HG03045 (cell line): ENCODE data around the gene CD82.

Source experiments
- ATAC-seq: cut with Tn5 transposase; IDR thresholded peaks from one replicate; pipeline ENCODE4 v1.9.1; 2021; ENCODE audit warnings: mild to moderate bottlenecking, moderate library complexity; ENCODE audit not compliant: unreplicated experiment

The CD82 gene, protein sequence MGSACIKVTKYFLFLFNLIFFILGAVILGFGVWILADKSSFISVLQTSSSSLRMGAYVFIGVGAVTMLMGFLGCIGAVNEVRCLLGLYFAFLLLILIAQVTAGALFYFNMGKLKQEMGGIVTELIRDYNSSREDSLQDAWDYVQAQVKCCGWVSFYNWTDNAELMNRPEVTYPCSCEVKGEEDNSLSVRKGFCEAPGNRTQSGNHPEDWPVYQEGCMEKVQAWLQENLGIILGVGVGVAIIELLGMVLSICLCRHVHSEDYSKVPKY

DNA sequence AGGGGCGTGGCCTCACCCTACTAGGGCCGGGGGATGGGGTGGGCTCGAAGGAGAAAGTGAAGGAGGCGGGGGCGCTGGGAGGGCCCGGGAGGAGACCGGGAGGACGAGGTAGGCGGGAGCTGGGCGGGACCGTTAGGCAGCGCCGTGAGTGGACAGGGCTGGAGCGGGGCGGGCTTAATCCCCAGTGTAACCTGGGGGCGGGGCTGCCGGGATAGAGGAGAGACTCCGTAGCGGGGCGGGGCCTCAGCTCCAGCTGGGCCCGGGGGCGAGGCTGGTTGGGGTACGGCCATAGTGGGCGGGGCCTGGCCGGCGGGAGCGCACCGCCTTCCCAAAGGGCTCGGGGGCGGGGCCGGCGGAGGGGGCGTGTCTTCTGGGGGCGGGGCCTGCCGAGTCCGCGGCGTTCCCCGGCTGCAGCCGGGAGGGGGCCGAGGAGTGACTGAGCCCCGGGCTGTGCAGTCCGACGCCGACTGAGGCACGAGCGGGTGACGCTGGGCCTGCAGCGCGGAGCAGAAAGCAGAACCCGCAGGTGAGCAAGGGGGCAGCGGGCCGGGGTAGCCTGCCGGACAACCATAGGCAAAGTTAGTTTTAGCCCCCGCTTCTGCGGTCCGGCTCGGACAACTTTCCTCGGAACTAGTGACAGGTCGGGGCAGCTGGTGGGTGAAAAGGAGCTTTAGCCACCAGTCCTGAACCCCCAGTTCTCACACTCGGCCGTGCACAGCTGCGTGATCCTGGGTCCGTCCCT is at the start of gene CD82:
Gene CD82 (plus strand): TSS at position 453 of the 742 bp plus-strand sequence. CDS start 29,000 bp downstream, outside the sequence.
- ATAC-seq = peak; percentile 81

DNA sequence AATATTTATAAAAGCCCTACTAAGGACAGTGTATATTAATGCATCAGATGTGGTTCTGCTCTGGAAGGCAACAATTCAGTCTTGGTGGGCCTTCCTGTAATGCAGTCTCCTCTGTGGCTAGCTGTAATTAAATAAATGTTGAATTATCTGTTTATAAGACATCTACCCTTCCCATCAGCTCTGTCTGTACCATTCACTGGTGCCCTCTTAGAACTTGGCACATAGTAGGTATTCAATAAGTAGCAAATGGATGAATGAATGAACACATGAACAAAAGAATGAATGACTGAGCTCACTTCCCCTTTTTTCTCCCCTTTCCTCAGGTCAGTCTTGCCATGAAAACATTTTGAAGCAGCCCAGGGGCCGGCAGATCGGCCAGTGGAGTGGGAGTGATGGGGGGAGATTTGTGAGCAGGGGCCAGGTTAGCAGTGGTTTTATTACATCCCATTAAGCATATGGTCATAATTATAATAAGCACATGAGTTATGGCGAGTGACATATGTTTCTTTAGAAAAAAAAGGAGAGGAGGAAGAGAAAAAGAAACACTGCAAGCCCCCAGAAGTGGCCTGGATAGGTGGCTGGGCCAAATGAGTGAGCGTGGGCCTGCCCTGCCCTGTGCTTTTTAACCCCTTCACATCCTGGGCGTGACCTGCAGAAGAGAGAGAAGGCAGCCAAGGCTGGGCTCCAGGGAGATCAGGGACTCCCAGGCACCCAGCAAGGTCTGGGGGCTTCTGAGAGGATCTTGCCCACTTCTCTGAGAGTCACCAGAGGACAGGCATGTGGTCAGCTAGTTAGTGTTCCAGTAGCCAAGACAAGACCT is 48.6 kb upstream of the CD82 start:
- ATAC-seq = no peak

DNA sequence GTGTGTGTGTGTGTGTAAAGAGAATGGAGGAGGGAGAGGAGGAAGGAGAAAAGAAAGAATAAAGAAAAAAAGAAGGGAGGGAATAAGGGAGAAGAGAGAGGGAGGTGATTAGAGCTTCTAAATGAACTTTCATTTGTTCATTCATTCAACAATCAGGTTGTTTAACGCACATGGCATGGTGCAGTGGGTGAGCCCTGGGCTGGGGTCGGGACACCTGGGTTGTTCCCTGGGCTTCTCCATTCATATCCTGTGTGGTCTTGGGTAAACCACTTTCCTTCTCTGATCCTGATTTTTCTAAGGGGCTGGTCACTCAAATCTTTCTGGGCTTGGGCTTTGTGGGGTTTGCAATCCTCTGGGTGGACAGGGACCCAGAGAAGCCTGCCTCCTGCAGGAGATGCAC is 47.9 kb upstream of the CD82 start:
- no peak for ATAC-seq

DNA sequence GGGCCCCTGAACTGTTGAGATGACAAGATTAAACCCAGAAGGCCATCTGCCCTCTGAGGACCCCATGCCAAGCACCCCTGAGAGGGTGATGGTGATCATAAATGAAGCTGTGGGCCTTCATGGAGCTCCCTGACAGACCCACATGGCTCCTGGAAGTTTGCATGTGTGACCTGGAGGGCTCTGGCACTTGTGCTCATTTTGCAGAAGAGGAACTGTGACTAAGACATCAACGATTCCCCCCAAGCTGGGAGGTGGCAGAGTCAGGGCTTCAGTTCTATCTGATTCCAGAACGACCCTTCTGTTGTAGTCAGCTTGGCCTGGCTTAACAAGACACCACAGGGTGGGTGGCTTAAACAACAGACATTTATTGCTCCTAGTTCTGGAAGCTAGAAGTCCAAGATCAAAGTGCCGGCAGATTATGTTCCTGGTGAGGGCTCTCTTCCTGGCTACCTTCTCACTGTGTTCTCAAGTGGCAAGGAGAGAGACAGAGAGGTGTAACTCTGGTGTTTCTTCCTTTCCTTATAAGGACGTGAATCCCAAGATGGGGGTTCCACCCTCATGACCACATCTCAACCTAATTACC is 46.4 kb upstream of the CD82 start:
- ATAC-seq = no peak

DNA sequence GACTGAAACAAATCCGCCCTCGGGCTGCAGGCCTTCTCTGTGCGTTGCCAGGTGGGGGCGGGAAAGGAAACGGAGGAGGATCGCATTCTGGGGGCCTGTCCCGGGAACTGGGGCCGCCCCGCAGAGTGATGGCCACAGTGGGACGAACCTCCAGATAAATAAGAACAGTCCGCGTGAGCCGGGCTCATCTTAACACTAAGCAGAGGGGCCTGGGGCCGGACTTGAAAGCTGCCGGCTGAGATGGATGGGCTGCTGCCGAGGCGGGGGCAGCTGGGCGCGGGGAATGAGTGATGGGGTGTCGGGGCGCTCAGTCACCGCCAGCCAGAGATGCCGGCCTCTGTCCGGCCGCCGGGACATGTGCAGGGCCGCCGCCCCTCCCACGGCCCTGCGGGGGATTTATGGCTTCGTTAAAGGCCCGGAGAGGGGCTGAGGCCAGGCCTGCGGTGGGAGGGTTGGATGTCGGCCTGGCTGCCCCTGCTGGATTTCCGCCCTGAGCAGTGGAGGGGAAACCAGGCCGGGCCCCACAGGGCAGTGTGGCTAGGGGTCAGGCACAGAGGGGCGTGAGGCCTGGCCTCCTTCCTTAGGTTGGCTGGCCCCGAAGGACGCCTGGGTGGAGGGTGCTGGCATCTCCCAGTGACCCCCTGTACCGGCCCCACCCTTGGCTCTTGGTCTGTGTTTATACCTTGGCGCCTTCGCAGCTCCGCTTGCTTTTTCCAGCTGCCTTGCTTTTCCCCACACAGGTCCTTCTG is 45.3 kb upstream of the CD82 start:
- no peak for ATAC-seq

DNA sequence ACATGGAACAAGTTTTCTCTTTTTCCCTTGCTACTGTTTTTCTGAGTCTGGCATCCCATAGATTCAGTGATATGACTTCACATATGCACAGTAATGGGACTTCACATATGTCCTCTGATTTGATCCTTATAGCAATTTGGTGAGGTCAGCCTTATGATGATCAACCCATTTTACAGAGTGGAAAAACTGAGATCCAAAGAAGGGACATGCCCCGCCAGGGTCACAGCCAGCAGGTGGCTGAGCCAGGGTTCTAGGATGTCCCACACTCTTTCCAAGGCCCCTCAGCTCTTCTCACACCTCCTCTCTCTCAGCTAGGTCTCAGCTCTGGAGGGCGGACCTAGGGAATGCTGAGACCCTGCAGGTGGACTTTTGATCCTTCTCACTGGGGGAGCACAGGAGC is 44.3 kb upstream of the CD82 start:
- no peak for ATAC-seq

DNA sequence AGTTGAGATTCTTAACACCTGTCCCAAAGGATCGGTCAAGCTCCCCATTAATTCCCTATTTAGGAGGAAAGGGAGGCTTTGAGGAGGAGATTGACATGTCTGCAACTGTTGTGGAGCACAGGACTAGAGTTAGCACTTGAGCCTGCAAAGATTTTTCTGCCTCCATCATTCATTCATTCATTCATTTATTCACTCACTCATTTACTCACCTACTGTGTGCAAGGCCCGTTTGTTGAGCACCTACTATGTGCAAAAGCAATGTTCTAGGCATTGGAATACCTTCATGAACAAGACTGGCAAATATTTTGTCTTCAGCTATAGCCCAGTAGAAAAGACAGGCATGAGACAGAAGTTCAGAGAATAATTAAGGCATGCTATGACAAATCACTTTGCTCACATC is 43.2 kb upstream of the CD82 start:
- ATAC-seq = no peak

DNA sequence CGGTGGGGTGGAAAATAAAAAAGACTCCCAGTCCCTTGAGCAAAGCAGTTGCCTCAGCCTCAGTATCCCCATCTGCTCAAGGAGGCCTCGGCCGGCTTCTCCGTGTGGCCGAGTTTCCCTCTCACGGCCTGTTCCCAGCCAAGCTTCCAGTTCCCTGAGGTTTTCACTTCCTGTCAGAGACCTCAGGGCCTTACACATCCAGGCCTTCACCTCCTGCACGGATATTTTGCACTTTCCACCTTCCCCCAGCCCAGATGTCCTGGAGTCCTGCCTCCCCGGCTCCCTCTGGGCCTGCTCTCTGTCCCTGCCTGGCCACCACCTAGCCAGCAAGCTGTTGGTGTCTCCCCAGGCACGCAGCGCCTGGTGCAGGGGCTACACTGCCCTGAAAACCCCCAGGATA is 41.1 kb upstream of the CD82 start:
- no peak for ATAC-seq

DNA sequence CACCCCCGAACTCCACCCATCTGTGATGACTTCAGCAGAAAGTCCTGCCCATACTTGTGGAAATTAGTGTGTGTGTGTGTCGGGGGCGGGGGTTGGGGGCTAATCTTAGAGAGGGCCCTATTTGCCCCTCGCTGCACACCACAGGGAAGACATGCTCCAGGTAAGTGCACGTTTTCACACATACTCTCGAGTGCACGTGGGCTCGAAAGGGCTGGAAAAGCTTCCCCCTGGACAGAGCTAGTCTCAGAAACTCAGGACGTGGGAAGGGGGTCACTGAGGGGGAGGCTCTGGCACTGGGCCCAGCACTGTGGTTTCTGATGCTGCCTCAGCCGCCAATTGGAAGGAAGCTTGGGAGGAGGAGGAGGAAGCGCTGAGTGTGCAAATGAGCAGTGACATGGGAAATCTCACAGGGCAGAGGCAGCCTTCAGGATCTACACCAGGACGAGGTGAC is 40.7 kb upstream of the CD82 start:
- no peak for ATAC-seq

DNA sequence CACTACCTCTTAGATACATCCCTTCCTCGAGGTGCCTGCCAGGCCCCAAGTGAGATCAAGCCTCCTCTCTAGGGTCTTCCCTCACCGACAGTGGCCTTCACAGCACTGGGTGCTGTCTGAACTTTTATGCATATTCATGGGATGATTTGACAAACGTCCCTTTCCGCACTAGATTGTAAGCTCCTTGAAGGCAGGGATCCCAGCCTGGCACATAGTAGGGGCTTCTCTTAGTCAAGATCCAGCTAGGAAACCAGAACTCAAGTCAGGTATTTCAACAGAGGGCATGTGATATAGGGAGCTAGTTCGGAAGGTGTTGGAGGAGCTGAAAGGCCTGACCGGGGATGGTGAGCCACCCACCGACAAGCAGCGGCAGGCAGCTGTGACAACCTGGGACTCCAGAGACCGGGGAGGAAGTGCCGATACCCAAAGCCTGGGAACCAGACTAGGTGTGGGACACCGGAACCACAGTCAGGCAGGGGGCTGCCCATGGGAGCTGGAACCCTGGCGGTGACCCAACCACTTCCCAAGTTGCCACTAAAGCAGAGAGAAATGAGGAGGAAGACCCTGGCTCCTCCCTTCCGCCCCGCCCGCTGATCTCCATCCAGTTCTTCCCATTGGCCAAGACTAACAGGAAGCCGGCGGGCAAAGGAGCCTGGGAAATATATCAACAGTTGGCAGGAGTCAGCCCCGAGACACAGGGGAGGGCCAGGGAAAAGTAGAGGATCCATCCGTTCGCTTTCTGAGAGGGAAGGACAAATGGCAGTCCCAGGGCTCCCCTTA is 39.8 kb upstream of the CD82 start:
- ATAC-seq = no peak

DNA sequence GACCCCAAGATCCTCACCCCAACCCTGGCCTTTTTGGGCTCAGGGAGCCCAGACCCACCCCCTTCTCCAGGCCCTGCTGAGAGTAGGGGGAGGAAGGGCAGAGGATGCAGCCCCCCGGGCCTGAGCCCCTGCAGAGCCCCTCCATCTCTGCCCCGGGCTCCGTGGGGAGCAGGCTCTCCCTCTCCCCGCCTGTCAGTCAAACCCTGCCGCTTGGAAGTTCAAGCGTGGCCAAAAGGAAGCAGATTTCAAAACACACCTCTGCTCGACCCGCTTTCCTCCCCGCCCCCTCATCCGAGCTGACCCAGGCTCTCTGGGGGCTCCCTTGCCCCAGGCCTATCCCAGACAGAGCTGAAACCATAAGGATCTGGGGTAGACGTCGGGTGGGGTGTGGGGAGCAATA is 39.0 kb upstream of the CD82 start:
- no peak for ATAC-seq

DNA sequence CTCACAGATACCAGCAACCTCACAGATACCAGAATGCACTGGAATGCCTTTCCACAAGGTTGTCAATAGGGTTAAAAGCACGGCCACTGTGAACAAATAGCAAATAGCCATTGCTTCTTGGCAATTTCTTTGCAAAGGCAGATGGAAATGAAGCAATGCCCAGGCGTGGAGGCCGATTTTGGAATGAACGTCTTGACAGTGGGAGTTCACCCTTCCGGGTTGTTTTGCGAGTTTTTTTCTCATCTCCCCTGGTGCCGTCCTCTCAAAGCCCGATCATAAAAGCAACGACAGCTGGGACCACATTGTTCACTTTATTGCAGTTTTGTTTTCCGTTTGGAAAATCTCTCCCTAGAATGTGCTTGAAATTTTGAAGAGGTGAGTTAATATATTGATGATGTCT is 38.0 kb upstream of the CD82 start:
- no peak for ATAC-seq

DNA sequence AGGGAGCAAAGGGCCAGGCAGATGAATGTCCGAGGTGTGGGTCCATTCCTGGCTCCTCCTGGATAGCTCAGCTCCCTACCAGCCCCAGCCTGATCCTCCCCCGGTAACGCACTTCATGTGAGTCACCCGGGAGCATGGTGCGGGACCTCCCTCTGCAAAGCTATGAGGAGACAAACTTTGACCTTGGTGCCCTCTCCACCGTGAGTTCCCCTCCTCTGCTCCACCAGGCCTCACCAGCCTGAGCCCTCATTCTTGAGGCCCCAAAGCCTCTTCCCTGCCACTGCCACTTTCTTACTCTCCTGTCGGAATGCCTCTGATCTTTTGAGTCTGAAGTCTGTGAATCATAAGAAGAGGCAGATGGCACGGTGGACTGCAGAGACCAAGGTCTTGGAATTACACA is 37.4 kb upstream of the CD82 start:
- no peak for ATAC-seq

DNA sequence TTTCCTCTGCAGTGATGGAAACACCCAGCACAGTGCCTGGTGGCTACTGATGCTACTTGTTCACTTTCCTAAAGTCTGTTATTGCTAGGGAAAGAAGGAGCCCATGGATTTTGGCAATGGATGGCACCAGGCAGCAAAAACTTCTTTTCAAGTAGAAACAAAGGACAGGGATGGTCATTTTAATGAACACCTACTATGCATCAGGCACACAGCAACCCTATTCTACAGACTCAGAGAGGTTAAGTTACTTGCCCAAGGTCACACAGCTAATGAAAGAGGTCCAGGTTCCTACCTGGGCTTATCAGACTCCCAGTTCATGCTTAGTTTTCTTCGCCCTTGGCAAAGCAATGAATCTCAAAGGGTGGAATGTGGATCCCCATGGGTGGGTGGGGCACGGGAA is 36.9 kb upstream of the CD82 start:
- ATAC-seq = no peak

DNA sequence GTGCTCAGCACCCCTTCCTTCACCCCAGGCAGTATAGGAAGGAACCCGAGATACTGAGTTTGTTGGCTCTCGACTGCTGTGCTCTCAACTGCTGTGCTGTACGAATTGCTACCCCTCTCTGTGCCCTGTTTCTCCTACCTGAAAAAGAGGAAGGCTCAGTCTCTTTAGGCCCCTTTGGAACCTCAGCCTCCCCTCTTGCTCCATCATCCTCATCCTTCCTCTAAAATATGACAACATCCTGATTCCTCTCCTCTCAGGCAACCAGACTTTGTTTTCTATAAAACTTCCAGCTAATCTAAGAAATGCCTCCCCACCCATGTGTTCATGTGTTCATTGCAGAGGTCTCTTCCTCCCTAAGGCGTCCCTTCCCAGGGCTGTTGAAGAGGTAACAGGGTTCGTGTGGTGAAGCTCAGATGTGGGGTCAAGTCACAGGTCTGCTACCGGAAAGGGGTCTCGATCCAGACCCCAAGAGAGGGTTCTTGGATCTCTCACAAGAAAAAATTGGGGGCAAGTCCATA is 35.5 kb upstream of the CD82 start:
- no peak for ATAC-seq

DNA sequence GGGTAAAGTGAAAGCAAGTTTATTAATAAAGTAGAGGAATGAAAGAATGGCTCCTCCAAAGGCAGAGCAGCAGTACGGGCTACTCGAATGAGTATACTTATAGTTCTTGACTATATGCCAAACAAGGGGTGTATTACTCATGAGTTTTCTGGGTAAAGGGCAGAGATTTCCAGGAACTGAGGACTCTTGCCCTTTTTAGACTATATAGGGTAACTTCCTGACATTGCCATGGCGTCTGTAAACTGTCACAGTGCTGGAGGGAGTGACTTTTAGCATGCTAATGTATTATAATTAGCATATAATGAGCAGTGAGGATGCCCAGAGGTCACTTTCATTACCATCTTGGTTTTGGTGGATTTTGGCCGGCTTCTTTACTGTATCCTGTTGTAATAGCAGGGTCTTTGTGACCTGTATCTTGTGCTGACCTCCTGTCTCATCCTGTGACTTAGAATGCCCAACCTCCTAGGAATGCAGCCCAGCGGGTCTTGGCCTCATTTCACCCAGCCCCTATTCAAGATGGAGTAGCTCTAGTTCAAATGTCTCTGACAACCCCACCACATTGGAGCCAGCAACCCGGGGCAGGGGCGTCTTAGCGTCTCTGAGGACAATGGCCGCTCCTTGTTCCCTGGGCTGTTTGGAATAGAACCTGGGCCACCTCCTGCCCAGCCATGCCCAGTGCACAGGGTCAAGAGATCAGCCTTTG is 34.9 kb upstream of the CD82 start:
- no peak for ATAC-seq

DNA sequence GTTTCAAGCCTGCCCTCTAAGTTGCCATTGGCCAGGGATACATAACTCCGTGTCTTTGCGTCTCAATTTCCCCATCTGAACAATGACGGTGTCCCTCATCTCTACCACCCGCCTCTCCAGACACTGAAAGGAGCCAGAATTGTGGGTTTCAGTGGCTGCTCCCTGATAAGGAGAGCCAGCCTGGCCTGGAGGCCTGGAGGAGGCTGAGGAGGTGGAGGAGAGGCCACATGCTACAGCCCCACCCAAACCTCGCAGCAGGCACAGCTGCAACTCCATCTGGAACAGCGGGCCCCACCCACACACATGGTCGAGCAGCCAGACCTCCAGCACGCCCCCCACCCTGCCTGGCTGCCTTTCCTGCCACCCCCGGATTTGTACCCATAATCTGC is 34.4 kb upstream of the CD82 start:
- no peak for ATAC-seq

DNA sequence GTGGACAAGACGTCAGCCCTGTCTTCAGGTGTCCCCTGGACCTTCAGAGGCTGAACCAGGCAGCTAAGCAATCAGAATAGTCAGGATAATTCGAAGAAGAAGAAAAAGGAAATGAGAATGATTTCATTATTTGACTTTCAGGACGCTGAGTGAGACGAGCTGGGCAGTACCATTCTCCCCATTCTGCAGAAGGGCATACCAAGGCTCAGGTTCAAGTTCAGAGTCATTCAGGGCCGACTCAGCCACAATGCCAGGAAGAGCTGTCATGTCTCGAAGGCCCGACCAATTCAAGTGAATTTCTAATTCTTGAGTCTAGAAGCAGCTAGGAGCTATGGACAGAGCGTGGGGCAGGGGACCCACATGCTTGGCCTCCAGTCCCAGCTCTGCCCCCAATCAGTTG is 33.8 kb upstream of the CD82 start:
- ATAC-seq = no peak

DNA sequence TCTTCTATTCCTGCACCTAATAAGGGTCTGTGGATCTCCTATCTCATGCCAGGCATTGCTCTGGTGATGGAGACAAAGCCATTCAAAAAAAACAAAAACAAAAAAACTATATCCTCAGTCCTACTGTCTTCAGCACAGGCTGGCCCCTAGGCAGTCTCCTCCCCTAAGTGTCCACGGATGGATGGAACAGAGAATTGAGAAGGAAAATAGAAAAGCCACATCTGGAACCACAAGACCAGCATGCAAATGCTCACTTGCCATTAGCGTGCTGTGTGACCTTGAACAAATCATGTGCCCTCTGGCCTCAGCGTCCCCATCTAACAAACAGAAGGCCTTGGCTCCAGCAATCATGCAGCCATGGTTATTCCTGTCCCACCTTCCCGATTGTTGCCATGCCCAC is 32.7 kb upstream of the CD82 start:
- no peak for ATAC-seq
